Activated naive CD4-positive, alpha-beta T cell treated with anti-CD3 and anti-CD28 coated beads, Interleukin-2, amount 50 U/mL, for 16 hours (primary cell): ENCODE measurements around the gene CHST14.

Experiments
- DNase-seq: peaks from one replicate; pipeline ENCODE4 v3.0.0-alpha.2; 2020

CHST14 gene

DNA sequence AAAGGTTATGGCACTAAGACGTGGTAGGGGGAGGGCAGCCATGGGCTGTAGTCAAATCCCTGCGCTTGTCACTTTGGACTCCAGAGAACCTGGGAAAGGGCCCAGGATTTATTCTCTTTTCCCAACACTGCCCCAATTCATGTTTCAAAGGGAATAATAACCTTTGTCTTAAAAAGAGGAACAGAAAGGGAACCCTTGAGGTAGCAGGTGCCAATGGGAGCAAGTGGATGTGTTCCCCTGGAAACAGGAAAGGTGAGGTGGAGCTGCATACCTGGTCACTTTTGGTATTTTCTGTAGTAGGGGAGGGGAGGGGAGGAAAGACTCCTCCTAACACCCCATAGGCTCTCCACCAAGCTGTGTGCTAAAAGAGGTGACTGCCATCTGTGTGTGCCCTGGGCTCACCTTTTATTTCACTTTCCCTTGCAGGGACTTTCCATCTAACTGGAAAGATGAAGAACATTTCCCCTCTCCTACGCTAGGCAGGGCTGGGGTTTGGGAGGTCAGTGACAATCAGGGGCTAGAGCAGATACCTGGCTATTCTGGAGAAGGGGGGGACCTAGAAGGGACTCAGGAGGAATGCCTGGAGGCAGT lies 6.1 kb upstream of the CHST14 start:
- DNase-seq, result no peak

DNA sequence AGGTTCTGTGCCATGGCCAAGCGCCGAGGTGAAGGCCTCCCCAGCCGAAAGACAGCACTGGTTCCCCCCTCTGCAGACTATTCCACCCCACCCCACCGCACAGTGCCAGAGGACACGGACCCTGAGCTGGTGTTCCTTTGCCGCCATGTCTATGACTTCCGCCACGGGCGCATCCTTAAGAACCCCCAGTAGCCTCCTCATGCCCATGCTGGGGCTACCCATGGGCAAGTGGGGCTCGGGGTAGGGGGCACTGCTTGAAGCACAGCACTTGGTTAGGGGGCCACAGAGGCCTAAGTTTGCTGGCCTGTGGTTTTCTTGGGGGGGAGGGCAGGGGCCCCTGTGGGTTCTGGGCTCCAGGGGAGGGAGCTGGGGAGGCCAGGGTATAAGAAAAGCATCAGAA lies 4.8 kb upstream of the CHST14 start:
- DNase-seq, result no peak

DNA sequence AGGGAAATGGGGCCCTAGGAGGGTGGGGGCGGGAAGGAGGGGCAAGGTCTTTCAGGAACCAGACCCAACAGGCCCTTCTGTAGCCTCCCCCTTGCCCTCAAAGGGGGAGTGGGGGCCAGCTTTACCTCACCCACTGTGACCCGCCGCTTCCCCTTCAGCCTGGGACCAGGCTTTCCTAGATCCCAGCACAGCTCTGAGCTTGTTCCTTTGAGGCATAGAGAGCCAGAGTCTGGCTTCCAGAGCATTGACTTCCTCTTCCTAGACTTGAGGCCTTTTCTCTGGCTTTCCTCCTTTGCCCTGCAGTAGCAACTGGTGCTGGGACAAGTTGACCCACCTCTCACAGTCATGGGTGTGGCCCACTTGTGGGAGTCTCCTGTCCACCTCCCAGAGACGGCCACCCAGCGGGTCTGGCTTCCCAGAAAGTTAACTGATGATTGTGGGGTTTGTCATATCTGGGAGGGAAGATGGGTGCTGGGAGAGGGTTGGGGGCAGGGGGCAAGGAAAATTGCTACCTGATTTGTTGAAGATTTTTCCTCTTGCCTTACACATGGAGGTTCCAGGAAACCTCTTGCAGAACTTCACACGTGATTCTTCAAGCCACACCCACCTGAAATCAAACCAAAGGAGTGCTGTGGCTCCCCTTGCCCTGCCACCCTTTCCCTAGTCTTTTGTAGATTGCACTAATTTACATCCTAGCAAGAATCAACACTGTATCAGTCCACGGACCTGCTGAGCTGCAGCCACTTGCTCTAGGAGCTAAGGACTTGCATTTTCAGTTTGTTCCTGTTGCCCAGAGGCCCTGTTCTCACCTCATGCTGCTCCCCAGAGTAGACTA lies 4.1 kb upstream of the CHST14 start:
- no peak for DNase-seq

DNA sequence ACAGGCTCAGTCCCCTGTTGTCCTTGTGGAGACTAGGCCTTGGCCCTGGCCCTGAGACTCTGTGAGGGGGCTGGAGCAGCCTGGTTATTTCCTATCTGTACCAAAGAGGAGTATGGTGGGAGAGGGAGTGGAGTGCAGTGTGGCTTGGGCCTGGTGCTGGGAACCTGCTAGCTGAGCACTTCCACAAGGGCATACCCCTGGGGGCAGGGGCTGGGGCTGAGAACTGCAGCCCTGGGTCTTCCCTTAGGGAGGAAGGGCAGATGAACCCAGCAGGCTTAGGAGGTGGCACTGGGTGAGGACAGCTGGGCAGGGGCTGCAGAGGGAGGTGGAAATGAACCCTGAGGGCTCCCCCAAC lies 3.5 kb upstream of the CHST14 start:
- DNase-seq, result no peak

DNA sequence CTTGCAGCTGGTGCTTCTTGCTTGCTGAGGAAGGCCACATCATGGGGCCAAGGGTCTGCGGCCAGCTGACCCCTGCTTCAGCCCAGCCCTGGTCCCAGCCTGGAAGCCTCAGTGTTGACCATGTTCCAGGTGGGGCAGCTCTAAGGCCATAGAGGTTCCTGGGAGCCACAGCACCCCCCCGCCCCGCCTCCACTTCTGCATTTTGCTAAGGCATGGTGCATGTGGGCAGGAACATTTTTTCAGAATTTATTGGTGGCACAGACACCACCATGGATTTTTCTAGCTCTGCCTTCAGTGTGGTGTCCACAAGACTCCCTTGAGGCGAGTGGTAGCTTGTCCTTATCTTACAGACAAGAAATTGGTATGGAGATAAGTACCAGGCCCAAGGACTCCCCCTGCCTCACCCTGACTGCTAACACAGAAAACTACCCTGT lies 1.9 kb upstream of the CHST14 start:
- DNase-seq, result no peak

DNA sequence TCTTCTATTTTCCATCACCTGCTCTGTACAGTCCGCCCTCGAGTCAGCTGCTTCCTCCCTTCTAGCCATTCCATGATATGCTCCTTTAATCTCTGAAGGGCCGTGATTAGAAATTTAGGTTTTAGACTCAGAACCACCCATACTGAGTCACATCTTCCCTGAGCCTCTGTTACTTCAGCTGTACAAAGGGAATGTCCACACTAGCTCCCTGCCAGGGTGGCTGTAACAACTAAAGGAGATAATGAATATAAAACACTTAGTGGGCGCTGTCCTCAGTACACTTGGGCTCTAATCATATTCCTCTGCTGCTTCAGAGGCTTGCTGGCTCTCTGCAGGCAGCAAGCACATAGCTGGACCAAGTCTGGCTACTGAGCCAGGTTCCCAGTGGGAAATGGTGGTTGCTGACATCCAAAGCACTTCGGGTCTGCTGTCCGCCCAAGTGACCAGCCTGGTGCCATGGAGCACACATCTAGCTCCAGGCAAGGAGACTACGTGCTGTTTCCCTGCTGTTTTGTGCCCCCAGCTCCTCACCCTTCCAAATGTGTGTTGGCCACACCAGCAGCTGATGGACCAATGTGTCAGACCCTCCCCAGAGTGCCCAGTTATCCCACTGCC lies 901 bp upstream of the CHST14 start:
- DNase-seq, result no peak

DNA sequence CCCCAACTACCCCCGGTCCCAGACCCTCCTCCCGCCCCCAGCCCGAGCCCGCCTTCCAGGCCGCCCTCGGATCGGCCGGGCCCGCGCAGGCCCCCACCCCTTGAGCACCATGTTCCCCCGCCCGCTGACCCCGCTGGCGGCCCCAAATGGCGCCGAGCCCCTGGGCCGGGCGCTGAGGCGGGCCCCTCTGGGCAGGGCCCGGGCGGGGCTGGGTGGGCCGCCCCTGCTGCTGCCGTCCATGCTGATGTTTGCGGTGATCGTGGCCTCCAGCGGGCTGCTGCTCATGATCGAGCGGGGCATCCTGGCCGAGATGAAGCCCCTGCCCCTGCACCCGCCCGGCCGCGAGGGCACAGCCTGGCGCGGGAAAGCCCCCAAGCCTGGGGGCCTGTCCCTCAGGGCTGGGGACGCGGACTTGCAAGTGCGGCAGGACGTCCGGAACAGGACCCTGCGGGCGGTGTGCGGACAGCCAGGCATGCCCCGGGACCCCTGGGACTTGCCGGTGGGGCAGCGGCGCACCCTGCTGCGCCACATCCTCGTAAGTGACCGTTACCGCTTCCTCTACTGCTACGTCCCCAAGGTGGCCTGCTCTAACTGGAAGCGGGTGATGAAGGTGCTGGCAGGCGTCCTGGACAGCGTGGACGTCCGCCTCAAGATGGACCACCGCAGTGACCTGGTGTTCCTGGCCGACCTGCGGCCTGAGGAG lies 472 bp downstream of the CHST14 start:
- peak; percentile 19 for DNase-seq

DNA sequence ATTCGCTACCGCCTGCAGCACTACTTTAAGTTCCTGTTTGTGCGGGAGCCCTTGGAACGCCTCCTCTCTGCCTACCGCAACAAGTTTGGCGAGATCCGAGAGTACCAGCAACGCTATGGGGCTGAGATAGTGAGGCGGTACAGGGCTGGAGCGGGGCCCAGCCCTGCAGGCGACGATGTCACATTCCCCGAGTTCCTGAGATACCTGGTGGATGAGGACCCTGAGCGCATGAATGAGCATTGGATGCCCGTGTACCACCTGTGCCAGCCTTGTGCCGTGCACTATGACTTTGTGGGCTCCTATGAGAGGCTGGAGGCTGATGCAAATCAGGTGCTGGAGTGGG lies 995 bp downstream of the CHST14 start:
- peak; percentile 21 for DNase-seq

DNA sequence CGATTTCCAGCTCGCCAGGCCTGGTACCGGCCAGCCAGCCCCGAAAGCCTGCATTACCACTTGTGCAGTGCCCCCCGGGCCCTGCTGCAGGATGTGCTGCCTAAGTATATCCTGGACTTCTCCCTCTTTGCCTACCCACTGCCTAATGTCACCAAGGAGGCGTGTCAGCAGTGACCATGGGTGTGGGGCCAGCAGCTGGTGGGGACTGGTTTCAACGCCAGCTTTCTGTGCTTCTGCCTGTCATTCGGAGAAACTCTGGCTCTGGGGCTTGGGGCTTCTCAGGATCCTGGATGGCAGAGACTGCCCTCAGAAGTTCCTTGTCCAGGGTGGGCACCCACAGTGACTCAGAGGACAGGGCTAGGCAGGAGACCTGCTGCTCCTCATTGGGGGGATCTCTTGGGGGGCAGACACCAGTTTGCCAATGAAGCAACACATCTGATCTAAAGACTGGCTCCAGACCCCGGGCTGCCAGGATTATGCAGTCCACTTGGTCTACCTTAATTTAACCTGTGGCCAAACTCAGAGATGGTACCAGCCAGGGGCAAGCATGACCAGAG lies 1.5 kb downstream of the CHST14 start:
- DNase-seq, result no peak

DNA sequence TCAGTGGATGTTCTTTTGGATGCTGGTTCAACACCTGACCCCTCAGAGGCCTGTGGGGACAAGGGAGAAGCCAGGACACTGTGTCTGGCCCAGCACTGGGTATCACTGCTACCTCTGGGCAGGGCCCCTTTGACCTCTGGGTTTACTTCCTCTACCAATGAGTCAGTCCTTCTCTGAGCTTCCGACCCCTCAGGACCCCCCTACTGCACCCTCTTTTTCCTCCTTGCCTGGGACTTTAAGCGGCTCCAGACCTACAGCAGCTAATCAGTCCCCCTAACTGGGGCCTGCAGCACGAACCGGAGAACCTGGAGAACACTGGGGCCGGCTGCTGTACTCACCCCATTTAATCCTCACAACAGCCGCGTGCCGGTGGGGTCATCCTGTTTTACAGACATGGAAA lies 3.8 kb downstream of the CHST14 start:
- no peak for DNase-seq

DNA sequence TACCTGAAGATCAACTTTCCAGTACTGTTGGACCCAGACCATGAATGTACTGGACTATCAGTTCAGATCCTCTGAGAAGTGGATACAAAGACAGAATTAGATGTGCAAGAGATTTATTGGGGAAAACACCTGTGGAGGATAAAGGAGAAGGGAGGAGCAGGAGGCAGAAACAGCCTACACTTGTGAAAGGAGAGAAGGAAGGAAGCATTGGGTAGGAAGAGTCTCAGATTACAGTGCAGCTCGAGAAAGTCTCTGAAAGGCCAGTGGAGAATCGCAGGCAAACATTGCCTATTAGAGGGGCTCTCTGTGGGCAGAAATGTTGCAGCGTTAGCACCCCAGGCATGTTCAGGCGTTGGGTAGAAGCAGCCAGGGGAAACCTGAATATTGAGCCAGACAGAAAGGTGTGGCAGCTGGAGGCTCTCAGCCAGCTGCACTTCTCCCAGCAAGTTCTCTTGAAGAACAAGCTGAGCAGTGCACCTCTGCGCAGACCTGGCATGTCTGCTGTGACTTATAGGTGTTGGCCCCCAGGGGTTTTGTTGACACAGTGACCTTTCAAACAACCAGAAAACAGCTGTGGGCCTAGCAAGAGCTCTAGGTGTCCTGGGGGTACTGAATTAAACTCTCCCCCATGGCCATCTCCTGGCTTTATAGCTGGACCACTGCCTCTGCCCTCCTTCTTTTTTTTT lies 7.0 kb downstream of the CHST14 start:
- DNase-seq, result no peak

DNA sequence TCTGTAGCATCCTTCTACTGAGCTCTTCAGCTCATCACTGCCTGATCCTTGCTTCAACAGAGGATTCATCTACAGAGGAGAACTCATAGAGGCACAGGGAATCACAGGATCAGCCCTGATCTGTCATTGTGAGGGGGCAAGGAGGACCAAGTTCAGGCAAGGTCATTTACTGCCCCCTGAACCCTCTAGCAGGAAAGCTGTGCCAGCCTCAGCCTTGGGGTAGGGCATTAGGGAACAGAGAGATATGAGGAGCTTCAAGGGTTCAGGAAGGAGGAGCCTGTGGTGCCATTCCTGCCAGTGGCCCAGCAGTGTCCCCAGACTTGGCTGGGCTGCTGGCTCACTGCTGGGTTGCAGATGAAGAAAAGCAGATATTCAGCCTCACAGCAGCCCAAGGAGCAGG lies 8.2 kb downstream of the CHST14 start:
- peak; percentile 0 for DNase-seq

DNA sequence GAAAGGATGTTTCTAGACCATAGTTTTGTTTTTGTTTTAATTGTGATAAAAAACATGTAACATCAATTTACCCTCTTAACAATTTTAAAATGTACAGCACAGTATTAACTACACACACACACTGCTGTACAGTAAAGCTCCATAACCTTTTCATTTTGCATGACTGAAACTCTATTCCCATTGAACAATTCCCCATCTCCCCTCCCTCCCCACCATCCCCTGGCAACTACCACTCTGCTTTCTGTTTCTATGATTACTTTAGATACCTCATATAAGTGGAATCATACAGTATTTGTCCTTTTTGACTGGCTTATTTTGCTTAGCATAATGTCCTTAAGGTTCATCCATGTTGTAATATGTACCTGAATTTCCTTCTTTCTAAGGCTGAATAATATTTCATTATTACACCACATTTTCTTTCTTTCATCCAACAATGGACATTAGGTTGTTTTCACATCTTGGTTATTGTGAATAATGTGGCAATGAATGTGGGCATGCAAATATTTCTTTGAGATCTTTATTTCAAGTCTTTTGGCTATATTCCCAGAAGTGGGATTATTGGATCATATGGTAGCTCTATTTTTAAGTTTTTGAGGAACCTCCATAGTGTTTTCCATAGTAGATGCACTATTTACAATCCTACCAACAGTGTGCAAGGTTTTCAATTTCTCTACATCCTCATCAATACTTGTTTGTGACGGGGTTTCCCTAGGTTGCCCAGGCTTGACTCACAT lies 10.7 kb downstream of the CHST14 start:
- no peak for DNase-seq

DNA sequence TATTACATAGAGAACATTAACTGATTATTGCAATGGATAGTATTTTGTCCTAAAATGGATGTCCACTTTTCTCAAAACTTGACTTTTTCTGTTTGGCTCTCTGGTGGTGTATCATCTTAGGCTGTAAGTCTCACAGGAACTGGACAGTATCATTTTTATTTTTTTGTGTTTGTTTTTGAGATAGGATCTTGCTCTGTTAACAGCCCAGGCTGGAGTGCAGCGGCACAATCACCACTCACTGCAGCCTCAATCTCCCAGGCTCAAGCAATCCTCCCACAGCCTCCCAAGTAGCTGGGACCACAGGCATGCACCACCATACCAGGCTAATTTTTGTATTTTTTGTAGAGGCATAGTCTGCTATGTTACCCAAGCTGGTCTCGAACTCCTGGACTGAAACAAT lies 13.1 kb downstream of the CHST14 start:
- no peak for DNase-seq

DNA sequence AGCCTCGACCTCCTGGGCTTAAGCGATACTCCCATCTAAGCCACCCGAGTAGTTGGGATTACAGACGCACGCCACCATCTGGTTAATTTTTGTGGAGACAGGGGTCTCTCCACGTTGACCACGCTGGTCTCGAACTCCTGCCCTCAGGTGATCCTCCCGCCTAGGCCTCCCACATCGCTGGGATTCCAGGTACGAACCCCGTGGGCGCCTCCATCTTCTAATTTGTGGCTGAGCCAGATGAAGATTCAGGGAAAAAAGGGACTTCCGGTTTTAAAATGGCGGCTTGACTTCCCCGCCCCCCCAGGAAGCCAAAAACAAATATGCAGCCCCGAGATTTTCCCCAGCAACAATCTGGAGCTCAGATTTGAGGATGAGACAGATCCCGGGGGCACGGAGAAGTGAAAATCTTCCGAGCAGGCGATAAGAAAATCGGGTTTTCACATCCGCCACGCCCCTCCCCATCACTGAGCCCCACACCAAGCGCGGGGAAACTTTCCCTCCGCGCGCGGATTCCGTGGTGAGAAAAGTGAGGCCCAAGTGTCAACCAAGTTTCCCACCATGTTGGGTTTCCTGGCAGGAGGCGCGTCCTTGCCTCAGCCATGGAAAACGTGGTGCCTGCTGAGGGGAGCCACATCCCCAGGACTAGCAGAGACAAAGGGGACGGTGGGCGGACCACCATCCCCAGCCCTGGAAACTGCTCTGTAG lies 15.4 kb downstream of the CHST14 start:
- DNase-seq, result no peak

DNA sequence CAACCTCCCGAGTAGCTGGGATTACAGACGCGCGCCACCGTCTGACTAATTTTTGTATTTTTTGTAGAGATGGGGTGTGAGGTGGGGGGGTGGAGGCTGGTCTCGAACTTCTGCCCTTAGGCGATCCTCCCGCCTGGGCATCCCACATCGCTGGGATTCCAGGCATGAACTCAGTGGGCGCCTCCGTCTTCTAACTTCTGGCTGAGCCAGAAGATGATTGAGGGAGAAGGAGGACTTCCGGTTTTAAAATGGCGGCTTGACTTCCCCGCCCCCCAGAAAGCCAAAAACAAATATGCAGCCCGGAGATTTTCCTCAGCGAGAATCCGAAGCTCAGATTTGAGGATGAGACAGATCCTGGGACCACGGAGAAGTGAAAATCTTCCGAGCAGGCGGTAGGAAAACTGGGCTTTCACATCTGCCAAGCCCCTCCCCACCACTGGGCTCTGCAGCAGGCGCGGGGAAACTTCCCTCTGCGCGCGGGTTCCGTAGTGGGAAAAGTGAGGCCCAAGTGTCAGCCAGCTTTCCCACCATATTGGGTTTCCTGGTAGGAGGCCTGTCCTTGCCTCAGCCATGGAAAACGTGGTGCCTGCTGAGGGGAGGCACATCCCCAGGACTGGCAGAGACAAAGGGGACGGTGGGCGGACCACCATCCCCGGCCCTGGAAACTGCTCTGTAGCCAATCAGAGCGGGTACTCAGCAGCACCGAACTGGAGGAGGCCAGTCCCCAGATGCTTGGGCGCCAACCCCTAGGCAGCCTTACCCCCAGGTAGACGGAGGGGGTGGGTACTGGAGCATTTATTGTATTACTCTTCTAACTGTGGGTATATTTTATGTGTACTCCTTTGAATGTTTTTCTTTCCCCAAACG lies 17.3 kb downstream of the CHST14 start:
- DNase-seq, result no peak

DNA sequence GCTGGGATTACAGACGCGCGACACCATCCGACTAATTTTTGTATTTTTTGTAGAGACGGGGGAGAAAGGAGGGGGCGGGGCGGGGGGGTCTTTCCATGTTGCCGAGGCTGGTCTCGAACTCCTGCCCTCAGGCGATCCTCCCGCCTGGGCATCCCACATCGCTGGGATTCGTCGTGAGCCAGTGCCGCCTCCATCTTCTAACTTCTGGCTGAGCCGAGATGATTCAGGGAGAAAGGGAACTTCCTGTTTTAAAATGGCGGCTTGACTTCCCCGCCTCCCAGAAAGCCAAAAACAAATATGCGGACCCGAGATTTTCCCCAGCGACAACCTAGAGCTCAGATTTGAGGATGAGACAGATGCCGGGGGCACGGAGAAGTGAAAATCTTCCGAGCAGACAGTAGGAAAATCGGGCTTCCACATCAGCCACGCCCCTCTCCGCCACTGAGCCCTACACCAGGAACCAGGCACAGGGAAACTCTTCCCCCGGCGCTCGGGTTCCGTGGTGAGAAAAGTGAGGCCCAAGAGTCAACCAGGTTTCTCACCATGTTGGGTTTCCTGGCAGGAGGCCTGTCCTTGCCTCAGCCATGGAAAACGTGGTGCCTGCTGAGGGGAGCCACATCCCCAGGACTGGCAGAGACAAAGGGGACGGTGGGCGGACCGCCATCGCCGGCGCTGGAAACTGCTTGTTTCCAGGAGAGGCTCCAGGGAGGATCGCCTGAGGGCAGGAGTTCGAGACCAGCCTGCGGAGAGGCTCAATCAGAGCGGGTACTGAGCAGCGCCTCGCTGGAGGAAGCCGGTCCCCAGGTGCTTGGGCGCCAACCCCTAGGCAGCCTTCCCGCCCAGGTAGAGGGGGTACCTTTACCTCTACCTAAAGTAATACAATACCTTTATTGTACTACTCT lies 18.7 kb downstream of the CHST14 start:
- DNase-seq, result no peak

DNA sequence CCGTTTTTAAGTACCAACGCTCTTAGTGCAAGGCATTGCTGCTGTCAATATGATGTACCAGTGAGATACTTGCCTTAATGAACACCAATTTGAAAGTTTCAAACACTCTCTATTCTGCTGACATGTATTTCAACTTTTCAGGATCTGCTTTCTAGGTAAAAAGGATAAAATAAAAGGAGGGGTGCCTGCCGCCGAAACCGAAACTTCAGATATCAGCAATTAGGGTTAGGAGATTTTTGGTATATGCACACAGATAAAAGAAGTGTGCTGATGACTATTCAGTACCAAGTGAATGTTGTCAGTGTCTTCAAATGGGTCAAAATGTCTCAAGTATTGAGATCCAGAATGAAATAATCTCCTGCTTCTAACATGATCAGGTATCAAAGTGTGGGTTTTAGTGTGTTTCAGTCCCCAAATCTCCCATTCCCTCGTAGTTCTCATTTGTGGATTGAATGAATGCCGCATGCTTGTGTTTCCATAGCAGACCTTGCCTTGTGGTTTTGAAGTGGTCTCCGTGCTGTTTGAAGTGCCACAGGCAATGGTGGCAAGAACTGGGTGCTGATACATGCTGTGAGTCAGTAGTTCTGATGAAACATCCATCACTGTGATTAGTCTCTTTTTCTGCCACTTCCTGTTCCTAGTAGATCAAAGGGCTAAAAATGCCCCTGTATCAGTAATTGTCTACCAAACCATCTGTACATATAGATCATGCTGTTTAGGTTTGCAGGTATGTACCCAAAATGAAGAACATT lies 22.5 kb downstream of the CHST14 start:
- DNase-seq, result peak; percentile 67

DNA sequence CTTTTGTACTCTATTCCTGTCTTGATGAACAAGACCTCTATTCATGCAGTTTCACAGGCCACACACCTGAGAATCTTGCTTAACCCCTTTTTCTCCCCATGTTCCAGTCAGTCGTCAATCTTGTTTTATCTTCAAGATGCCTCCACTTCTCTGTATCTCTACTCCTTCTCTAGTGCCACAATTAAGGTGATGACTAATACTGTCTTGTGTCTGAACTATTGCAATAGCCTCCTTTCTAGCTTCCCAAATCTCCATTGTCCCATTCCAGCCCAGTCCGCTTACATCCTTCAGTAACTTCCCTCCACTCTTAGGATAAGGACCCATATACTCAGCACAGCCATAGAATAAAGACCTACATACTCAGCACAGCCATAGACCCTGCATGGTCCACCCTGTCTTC lies 24.7 kb downstream of the CHST14 start:
- DNase-seq, result no peak
